Measurements from ENCODE around the gene CXCR3. TPM values are rescaled to one million over a fixed set of nuclear protein-coding genes. Genes with fewer than 3 reads are reported as not detected.

Gene CXCR3
- total and polyA plus RNA-seq, 9 donors = 0.08 to 0.34 (median 0.18) TPM; not detected in 3

- no peak overlapping the region for H3K4me3 ChIP-seq
- no peaks in the 10 kb centered on the region for H3K9me3 ChIP-seq
- H3K4me1 ChIP-seq (ENCODE audit: insufficient read depth) = no peaks in the 10 kb centered on the region
- TF ChIP-seq POLR2A (IDR thresholded peaks at IDR 0.05) (no peak), CTCF (IDR thresholded peaks at IDR 0.05) (no peak), EP300 (IDR thresholded peaks at IDR 0.05) (no peak)
- 77 to 81% (median 78%) methylated on average over 2 of the region's 2 CpGs for WGBS, 3 donors
- H3K27ac ChIP-seq = no peak overlapping the region
- H3K27me3 ChIP-seq = no peaks in the 10 kb centered on the region
- no peaks in the 10 kb centered on the region for H3K36me3 ChIP-seq
- no peak for DNase-seq
- intact Hi-C loops (cut with DNase I) = no loop called here
These were observed 11.2 kb upstream of the CXCR3 start for GRCh38 chrX:71629467-71629866.

GRCh38 chrX:71627588-71628404 lies 9.5 kb upstream of the CXCR3 start:
- Histone ChIP-seq H3K9me3 (no peaks in the 10 kb centered on the region), H3K27ac (no peak overlapping the region), H3K4me1 (ENCODE audit: insufficient read depth) (no peaks in the 10 kb centered on the region), H3K27me3 (no peaks in the 10 kb centered on the region), H3K4me3 (no peak overlapping the region), H3K36me3 (no peaks in the 10 kb centered on the region)
- no peak for TF ChIP-seq EP300 (IDR thresholded peaks at IDR 0.05)
- TF ChIP-seq POLR2A (IDR thresholded peaks at IDR 0.05) = no peak
- TF ChIP-seq CTCF (IDR thresholded peaks at IDR 0.05) = no peak
- WGBS, 3 donors = 54 to 65% (median 61%) methylated on average over 14 of the region's 14 CpGs
- intact Hi-C loops (cut with DNase I) = no loop called here
- no peak for DNase-seq

GRCh38 chrX:71626576-71626975 lies 8.3 kb upstream of the CXCR3 start:
- H3K27ac ChIP-seq = no peak overlapping the region
- no peaks in the 10 kb centered on the region for H3K9me3 ChIP-seq
- TF ChIP-seq CTCF (IDR thresholded peaks at IDR 0.05) (no peak), EP300 (IDR thresholded peaks at IDR 0.05) (no peak), POLR2A (IDR thresholded peaks at IDR 0.05) (no peak)
- H3K4me1 ChIP-seq (ENCODE audit: insufficient read depth) = no peaks in the 10 kb centered on the region
- H3K27me3 ChIP-seq = no peaks in the 10 kb centered on the region
- WGBS, 3 donors = 70 to 74% (median 73%) methylated on average over 6 of the region's 6 CpGs
- no peak for DNase-seq
- H3K4me3 ChIP-seq = no peak overlapping the region
- intact Hi-C loops (cut with DNase I) = no loop called here
- H3K36me3 ChIP-seq = no peaks in the 10 kb centered on the region

GRCh38 chrX:71625471-71625870 lies 7.2 kb upstream of the CXCR3 start:
- Histone ChIP-seq H3K27ac (no peak overlapping the region), H3K27me3 (no peaks in the 10 kb centered on the region), H3K9me3 (no peaks in the 10 kb centered on the region), H3K4me1 (ENCODE audit: insufficient read depth) (no peaks in the 10 kb centered on the region), H3K36me3 (no peaks in the 10 kb centered on the region), H3K4me3 (no peak overlapping the region)
- WGBS, 3 donors = 79 to 86% (median 79%) methylated on average over 5 of the region's 5 CpGs
- intact Hi-C loops (cut with DNase I) = no loop called here
- TF ChIP-seq EP300 (IDR thresholded peaks at IDR 0.05) (no peak), CTCF (IDR thresholded peaks at IDR 0.05) (no peak)
- no peak for DNase-seq

Measured in ovary (tissue), 9 donors.